HK-2 (cell line): ENCODE measurements around the gene FGF14.
A peak's percentile ranks its signal among the peaks of the same experiment; 100 is the strongest.

Source experiments
- DNase-seq: peaks from one replicate; pipeline ENCODE4 v3.0.0-alpha.2; 2018; ENCODE audit not compliant: unreplicated experiment

FGF14 gene

DNA sequence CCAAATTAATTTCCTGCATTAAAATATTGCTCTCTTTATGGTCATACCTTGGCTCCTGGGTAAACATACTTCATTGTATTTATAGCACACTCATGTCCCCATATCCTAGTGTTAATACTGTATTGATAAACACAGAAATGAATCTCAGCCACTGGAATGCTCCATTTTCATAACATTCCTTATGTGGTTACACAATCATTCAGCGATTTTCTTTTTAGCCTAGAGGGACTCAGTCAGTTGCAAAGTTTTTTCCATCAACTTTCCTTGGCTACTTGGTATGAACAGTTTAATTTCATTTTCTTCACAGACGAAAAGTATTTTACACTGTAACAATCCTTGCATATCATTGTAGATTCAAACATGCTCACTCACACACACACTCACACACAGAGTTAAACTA lies 471.5 kb downstream of the FGF14 start:
- DNase-seq, result no peak

DNA sequence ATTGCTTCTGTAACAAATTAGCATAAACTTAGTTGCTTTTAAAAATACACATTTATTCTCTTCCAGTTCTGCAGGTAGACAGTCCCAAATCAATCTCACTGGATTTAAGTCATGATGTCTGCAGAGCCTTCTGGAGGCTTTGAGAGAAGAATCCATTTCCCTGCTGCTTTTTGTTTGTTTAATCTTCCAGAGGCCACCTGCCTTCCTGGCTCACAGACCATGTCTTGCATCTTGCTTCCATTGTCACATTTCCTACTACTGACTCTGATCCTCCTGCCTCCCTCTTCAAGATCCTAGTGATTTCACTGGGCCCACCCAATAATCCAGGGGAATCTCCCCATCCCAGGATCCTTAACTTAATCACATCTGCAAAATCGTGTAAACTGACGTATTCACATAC lies 476.1 kb downstream of the FGF14 start:
- DNase-seq, result no peak

DNA sequence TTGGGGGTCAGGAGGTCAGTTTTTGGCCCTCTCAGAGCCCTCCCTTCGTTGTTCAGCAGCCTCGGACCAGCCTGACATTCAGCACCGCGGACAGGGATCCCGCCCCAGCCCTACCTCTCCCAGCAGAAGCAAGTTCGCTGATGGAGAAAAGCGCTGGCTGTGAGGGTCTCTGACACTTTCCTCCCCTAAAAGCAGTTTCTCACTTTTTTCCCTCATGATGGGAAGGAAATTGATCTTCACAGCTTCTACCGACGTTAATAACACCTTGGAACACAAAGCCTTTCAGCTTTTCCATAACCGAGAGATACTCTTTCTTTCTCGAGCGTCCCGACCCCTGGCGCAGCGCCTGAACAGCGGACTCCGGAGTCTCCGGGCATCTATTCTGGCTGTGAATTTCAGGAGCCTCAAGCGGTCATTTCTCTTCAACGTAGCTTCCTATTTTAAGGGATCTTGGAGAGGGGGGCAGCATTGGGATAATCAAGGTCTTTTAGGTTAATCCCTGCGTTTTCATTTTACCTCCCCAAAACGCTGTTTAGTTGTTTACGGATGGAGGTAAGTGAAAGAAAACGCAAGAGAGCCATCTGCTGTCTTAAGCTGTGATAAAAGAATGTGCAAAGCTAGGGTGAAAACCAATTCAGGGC lies 482.2 kb downstream of the FGF14 start:
- DNase-seq, result no peak

DNA sequence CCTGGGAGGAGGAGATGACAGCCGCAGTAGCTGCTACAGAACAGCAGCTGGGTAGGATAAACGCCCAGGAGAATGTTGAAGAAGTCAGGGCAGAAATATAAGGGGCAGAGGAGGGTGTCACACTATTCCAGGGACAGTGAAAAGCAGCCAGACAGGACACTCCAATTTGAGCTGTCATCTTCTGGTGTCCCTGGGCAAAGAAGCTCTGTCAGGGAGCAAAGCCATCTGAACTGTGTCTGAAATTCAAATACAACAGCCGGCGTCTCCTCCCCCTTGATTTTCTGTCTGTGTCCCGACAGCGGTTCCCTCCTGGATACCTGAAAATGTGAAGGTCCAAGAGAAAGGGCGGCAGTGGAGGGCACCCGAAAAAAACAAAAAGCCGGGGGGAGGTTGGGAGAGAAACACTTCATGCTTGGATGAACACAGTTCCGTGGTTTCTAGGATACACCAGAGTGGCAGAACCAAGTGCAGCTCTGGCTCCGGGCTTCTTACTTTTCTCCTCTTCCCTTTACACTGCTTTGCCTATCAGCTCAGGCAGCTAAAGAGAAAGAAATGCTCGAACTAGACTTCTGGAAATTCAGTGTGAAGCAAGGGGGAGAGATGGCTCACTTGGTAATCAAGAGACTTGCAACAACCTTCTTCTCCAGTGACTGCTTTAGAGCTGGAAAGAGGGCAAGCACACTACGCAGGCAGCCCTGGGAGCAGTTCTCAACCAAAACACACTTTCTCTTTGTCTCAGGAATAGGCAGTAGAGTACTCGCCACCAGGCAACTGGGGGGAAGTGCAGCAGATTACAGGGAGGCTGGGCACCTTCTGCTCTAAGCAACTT lies 483.8 kb downstream of the FGF14 start:
- DNase-seq, result no peak

DNA sequence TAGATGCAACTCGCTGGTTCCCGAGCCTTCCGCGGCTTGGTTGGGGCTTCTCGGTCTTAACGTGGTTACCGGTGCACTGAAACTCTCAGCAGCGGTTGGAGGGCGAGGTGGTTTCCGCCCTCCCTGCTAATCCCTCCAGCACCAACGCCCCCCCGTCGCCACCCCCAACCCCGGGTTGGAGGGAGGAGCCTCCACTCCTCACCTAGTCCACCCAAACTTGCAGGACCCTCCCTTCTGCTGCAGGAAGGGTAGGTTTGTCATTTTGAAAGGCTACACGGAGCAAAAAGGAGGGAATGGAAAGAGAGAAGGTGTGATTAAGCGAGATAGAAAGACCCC lies 484.4 kb downstream of the FGF14 start:
- no peak for DNase-seq

DNA sequence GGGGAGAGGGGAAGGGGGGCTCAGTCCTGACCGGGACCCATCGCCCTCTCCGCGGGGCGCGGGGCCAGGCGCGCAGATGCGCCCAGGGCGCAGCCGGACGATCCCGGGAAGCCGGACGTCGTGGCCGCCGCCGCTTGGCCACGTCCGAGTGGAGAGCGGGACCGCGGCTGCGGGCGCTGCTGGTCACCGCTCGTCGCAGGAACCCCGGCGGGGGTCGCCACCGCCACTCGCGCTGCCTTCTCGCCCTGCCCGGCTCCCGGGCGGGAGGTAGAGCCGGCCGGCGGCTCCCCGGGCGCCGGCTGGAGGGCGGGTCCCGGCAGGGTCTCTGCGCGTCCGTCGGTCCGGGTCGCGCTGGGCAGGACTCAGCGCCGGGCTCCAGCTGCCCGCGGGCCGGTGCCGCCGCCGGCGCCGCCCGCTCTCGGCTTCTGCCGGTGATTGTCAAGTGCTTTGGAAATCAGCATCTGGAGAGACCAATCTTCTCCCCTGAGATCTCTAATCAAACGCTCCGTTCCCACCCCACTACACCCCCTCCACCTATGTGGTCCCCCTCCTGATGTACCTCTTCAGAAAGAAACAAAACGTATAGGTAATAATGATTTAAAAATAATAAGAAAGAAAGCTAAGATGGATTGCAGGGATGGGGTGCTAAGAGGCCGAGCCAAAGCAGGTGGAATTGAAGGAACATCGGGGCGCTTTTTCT lies 484.9 kb downstream of the FGF14 start:
- no peak for DNase-seq

DNA sequence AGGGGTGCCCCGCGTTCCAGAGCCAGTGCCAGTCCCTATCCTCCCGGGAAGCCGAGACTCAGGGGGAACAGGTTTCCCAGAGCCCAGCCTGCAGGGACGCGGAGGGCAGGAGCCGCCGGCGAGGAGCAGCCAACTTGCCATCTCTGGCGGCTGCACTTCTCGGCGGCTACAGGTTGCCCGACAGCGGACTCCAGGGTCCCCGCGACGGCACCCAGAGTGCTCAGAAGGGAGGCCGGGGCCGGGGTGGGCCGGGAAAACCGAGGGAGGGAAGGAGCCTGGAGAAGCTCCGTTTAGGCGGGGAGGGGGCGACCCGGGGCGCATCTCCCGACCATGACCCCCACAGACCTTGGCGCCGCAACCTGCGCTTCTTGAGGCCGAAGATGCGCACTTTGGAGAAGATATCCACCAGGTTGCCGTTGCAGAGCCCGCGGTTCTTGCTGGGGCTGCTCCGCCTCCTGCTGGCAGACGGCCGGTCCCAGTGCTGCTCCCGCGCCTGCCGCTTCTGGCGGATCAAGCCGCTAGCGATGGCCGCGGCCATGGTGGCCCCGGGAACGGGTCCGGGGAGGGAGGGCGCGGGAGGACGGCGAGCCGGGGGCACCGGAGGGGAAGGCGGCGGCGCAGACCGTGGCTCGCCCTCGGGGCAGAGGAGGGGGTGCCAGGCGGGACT lies 485.6 kb downstream of the FGF14 start:
- peak; percentile 28 for DNase-seq

DNA sequence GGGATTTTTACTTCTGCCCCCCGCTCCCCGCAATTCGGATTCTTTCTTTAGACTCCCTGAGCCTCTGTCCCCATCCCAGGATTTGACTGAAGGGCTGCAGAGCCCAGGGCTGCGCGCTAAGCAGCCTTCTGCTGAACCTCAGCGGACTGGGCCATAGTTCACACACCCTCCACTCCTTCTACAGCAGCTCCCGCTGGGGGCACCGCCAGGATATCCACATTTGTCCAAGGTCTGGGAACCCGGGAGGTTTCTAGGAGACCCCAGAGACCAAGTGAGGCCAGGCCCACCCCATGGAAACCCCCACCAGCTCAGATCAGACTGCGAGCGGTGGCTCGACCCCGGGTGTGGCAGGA lies 486.1 kb downstream of the FGF14 start:
- DNase-seq, result no peak

DNA sequence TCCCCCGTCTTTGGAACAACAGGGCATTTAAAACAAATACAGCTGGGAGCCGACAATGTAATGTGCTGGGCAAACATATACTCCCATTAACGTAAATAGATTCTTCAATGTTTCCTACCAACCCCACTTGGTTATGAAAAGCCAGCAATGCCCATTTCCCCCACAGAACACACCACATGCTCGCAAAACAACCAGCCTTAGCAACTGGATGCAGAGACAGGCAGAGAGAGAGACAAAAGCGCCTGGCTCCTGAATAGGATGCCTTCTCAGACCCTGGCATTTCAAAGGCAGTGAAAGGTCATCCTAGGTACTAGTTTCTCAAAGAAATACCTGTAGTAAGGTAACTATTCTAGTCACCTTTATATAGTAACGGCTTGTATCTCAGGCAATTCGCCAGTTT lies 486.5 kb downstream of the FGF14 start:
- no peak for DNase-seq

DNA sequence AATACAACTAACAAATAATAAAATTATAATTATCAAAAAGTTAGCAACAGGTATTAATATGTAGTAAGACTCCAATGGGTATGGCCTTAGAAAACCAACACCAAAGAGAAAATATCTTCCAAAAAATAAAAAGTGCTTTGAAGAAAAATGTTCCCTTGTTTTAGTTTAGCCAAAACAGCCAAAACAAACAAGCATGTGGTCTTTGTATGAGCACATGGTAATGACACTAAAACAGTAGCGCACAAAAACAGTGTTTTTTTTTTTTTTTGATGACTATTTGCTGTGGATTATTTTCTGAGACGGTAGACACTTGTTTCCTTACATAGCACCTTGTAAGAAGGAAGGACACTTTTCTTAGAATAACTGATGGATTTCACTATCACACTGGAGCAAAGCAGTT lies 490.1 kb downstream of the FGF14 start:
- no peak for DNase-seq

DNA sequence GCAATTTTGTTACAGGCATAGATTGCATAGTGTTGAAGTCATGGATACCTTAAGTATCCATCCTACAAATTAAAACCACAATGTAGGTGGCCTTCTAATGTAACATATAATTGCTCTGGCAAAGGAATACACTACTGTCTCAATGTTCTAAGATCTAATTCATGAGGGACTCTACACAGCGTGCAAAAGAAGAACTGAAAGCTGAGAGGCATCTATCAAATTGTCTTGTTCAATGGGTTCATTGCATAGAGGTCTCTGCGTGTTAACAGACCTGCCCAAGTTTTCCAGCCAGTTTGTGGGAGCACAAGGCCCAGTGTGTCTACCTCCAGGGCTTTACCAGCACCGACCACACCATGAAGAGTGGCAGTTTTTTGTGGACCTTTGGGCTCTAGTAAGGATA lies 498.0 kb downstream of the FGF14 start:
- DNase-seq, result no peak

DNA sequence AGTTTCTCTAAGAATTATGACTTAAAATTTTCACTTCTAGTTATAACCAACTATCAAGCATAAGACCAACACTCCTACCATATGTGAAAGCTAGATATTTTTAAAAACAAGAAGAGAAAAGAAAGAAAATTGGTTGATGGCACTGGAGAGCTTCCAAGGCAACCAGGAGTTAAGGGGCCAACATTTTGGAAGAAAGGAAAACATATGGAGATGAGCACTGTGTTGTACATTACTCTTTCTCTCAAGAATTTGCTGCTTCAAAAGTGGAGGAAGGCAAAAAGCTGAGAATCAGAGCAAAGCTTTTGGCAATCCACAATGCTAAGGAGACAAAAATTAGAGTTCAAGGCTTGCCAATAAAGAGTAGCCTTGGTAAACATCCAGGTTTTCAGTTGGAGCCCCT lies 503.2 kb downstream of the FGF14 start:
- DNase-seq, result no peak

DNA sequence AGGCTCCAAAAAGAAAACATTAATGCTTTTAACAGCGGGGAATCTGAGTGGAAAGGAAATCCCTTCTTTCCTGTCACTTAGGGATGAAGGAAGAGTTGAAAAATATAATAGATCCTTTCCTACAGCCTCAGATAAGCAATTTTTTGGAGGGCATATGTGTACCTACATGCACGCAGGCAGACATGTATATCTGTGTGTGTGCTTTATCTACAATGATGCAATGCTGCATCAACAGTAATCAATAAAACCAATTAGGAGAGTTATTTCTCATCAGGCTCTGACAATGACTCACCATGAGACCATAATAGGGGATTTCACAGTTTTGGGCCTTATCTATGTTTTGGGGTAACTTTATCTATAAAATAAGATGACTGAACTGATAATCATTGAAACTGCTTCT lies 505.3 kb downstream of the FGF14 start:
- no peak for DNase-seq

DNA sequence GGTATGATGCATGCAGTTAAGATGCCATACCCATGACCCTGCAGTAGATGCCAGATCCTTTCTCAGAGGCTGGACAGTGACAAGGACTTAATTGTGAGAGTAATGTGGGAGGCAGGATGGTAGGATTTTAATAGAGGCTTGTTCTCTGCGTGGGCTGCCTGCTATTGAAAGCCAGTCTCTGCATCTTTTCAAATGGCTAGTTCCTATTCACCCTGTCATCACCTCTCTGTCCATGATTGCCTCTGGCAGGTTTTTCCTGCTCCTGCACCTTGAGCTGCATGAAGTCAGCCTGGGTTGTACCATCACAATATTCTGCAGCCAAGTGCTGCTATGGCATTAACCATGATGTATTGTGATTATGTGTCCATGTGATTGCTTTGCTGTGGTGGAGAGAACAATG lies 508.8 kb downstream of the FGF14 start:
- DNase-seq, result no peak

DNA sequence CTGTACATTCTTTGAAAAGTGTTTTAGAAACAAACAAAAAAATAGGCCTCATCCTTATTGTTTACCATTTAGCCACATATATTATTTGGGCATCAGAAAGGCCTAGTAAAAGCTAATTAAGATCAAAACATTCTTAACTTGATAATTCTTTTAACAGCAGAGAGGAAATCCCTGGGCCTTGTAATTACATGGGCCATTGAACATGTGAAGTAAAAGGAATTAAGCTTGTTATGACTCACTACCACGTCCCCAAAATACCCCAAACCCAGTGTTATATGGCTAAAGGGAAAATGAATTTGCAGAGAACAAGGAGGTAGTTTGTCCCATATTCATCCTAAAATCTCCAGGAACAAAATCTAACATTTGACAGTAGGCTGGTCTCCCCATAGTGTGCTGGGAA lies 509.6 kb downstream of the FGF14 start:
- DNase-seq, result no peak

DNA sequence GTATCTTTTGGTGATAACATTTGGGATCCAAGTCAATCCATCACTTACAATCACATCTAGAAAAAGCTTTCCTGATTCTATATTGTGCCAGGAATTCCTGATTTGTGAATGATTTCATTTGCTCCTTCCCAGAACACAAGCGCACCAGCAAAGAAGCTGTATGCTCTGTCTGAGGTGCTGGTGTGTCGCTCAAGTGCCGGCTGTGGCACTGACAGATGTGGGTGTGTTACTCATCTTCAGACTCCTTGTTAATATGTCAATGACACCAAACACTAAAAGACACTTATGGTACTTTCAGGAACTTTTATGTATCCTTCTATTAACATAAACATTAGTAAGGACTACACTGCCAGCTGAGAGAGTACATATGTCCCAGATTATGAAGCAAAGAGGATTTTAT lies 520.3 kb downstream of the FGF14 start:
- no peak for DNase-seq

DNA sequence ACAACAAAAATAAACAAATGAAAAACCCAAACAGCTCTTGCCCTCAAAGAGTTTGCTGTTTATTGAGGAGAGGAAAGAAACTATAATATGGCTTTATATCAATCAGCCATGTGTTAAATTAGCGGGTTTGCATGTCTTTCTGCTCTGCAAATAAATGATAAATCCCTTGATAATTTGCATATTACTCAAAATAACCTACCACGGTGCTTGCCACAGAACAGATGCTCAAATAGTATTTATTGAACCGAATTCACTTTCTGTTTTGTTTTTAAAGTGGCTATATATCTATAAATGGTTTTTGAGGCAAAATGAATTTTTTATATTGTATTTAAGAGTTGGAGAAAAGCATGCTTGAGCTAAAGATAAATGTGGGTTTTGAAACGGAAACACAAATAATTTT lies 521.3 kb downstream of the FGF14 start:
- no peak for DNase-seq

DNA sequence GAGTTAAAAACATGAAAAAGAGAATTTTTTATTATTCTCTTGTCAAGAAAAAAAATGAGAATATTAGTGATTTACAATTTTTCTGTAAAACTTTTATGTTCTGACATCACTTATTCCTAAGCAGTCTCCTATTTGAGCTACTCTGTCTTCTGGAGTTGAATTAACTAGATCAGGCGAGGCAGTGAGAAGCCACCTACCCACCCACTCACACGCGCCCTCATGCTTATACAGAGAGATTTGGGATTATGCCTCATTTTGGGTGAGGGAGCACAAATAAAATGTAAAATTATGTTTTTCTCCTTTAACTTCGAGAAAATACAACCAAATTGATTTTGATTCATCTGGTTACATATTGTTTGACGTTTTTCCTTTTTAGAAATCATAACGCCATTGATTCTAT lies 524.9 kb downstream of the FGF14 start:
- no peak for DNase-seq

DNA sequence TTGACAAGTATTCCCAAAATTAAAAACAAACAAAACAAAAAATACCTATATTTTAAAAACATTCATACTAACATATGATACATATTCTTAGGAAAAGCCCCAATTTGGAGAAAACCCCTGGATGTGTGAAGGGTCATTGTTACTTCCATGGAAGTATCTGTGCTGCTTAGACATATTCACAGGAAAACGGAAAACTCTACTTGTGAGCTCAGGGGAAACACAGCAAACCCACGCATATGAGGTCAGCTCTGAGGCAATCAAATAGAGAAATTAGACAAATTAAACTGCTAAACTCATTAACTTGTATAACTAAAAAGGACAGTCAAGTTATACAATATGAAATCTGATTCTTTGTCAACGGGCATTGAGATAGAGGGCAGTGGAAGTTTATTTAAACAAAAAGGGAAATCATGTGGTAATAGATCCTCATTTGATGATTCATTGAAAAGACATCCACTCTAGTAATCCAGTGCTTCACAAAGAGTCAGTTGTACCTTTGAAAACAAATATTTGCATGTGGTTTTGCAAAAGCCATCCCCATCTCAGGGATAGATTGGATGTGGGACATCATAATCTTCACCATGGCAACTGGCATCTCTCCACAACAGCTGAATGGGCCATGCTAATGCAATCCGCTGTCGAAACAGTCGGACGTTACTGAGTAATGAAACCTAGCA lies 526.0 kb downstream of the FGF14 start:
- no peak for DNase-seq

DNA sequence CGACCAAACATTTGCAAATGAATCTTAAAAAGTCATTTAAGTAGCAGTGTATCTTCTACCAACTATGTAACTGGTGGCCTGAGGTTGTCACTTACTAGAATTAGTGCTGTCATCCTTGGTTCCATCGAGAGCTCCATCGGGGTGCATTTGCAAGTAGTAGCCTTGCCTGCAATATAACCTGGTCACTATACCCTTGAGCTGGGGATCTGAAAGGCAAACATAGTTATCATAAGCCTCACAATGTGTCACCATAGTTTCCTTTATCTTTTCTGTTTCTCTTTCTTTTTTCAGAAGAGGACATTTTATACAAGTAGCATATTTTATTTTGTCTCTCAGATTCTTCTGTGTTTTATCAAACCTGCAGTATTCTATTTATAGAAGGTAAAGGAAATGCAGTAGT lies 526.8 kb downstream of the FGF14 start:
- no peak for DNase-seq

DNA sequence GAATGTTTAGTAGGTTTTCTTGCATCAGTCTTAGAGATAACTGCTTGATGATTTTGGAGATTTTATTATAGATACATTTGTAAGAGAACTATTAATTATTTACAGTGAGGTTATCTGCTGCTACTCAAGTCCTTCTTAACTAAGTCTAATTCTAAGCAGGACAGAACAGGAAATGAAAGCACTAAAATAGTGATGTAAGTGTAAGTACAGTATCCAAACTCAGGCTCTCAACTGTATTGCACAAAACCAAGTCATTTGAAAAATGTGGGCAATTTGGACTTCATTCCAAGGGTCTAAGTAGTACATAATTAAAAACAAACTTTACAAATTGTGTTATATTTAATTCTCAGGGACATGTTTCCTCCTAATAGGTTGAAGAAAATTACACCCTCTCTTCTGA lies 532.3 kb downstream of the FGF14 start:
- DNase-seq, result no peak
